Measurements from ENCODE around the gene KRT16.
"Not testable (repeated sequence)": the region's sequence is repeated elsewhere in the genome, so short reads cannot be mapped to it uniquely, and the experiment has no call there.

DNA sequence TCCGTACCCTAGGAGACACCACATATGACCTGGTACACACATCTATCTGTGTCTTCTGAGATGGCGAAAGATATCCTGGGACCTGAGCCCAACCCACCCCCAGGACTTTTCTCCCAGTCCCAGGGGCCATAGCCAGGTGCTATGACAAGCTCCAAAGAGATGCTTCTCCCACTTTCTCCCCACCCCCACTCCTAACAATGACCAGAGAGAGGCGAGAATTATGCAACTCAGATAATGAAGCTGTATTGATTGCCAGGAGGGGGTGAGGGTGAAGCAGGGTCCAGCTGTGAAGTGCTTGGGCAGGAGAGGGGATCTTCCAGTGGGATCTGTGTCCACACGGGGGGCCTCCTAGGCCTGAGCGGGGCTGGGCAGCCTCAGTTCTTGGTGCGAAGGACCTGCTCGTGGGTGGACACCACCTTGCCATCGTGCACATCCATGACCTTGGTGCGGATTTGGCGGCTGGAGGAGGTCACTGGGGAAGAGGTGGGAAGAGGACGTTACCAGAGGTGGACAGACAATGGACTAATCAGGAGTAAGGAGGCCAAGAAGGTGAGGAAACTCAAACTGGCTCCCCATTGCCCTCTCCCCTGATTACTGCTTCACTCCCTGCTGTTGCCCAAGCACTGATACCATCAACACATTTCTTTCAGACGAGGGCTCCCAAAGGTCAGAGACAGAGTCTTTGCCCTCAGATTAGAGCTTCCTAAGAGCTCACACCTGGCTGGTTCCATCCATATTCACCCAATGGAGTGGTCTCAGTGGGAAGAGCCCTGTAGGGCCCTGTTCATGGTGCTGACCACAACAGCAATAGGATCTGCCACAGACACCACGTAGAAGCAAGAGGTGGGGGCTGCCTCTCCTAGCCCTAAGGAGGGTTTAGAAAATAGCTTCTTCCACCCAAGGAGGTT lies 30.3 kb downstream of the KRT16 start:
- not testable (repeated sequence) for TF ChIP-seq EZH2 (IDR thresholded peaks at IDR 0.05; ENCODE audit: borderline replicate concordance, low read depth, low read length, severe bottlenecking); CTCF (IDR thresholded peaks at IDR 0.05; ENCODE audit: borderline replicate concordance, extremely low read depth, low read length, poor library complexity, severe bottlenecking)
